Gastrocnemius medialis (tissue), 4 donors: ENCODE measurements around the gene CCDC63. TPM values are rescaled to one million over a fixed set of nuclear protein-coding genes. Genes with fewer than 3 reads are reported as not detected.

Experiments
- ATAC-seq, 2 donors: fragments of 150-250 bp; one replicate each; pipeline ENCODE4 v1.9.1; 2016
- DNase-seq, 2 donors: peaks; one replicate each; pipeline ENCODE4 v3.0.0-alpha.2; 2019
- H3K27ac ChIP-seq, 4 donors: fragments of 200-600 bp; sonication (generic); 1 replicate in 1 of 4; 2 replicates in 3 of 4; pipeline ENCODE4 v1.5.1; 2016 to 2018; ENCODE audit warnings: mild to moderate bottlenecking in 2 of 4, moderate library complexity in 1 of 4
- H3K27me3 ChIP-seq, 3 donors: fragments of 200-600 bp; sonication (generic) in 2 of 3; 1 replicate in 1 of 3; 2 replicates in 2 of 3; pipeline versions ENCODE4 v1.5.1 to v1.6.0; 2016 to 2019; ENCODE audit warnings: mild to moderate bottlenecking in 1 of 3, moderate library complexity in 1 of 3
- H3K36me3 ChIP-seq, 2 donors: fragments of 200-600 bp; sonication (generic) in 1 of 2; one replicate each; pipeline ENCODE4 v1.5.1; 2017 to 2018
- H3K4me1 ChIP-seq, 2 donors: fragments of 200-600 bp; sonication (generic) in 1 of 2; one replicate each; pipeline ENCODE4 v1.5.1; 2016 to 2017; ENCODE audit warnings: mild to moderate bottlenecking in 2 of 2
- H3K4me3 ChIP-seq, 4 donors: fragments of 200-600 bp; sonication (generic) in 3 of 4; 1 replicate in 1 of 4; 2 replicates in 3 of 4; pipeline ENCODE4 v1.5.1; 2016 to 2019; ENCODE audit warnings: mild to moderate bottlenecking in 2 of 4
- H3K9me3 ChIP-seq, 3 donors: fragments of 200-600 bp; sonication (generic) in 2 of 3; 1 replicate in 1 of 3; 2 replicates in 2 of 3; pipeline ENCODE4 v1.5.1; 2016 to 2019
- POLR2A ChIP-seq, 2 donors: fragments of 450-650 bp; IDR thresholded peaks; one replicate each; pipeline ENCODE4 v1.6.1; 2017; ENCODE audit warnings: antibody characterized with exemption in 2 of 2, mild to moderate bottlenecking in 2 of 2, moderate library complexity in 2 of 2
- in situ Hi-C, 4 donors: fragments of 200-750 bp; cut with MboI; loops; one replicate each; pipeline versions ENCODE4 v1.15.0 to v1.8.0; 2017; ENCODE audit warnings: low sequenced_read_pairs in 4 of 4
- intact Hi-C: fragments of 100-400 bp; cut with DNase I; formaldehyde crosslinking; loops from one replicate; pipeline ENCODE4 v1.15.1; 2023; ENCODE audit warnings: low total_unique reads
- total RNA-seq, 4 donors: library from RNA; depleted of rRNA; stranded (reverse); fragments of >200 nt; gene quantifications; one replicate each; pipeline versions ENCODE4 v1.1.0 to v1.2.3, GENCODE V29; 2016
- TF ChIP-seq, protein P1 (sequence below), 5 experiments: fragments of 450-650 bp in 3 of 5; fragments of 200-600 bp in 2 of 5; sonication (generic) in 2 of 5; IDR thresholded peaks in 4 of 5; conservative IDR thresholded peaks in 1 of 5; 1 replicate in 4 of 5; 2 replicates in 1 of 5; pipeline ENCODE4 v1.5.1; 2016 to 2019; ENCODE audit warnings: antibody characterized with exemption in 5 of 5, mild to moderate bottlenecking in 3 of 5, moderate library complexity in 3 of 5

Gene CCDC63
- total RNA-seq, 4 donors from 2014 or later: not detected

DNA sequence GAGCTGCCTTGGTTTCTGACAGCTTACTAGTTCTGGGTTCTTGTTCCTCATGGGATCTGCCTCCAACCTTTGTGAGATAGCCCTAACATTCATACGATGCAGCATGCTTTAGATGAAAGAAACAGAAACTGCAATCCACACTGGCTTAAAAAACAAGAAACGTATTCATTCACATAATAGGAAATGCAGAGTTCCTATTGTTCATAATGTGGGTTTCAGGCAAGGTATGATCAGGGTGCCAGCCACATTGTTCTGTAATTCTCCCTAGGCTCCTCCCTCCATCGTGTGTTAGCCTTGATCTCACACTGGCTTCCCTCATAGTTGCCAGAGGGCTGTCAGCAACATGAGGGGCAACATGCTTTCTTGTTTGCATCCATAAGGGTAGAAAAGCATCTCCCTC, 2.7 kb upstream of the CCDC63 start:
- in situ Hi-C loops (loop anchor here in 1 of 4 donors (25.0 kb wide), 1 partner anchor 382 kb away; the partner anchor contains the start of genes ARPC3, FAM216A and GPN3), intact Hi-C loops (no loop called here)
- TF ChIP-seq, protein P1, sequence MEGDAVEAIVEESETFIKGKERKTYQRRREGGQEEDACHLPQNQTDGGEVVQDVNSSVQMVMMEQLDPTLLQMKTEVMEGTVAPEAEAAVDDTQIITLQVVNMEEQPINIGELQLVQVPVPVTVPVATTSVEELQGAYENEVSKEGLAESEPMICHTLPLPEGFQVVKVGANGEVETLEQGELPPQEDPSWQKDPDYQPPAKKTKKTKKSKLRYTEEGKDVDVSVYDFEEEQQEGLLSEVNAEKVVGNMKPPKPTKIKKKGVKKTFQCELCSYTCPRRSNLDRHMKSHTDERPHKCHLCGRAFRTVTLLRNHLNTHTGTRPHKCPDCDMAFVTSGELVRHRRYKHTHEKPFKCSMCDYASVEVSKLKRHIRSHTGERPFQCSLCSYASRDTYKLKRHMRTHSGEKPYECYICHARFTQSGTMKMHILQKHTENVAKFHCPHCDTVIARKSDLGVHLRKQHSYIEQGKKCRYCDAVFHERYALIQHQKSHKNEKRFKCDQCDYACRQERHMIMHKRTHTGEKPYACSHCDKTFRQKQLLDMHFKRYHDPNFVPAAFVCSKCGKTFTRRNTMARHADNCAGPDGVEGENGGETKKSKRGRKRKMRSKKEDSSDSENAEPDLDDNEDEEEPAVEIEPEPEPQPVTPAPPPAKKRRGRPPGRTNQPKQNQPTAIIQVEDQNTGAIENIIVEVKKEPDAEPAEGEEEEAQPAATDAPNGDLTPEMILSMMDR (IDR thresholded peaks at IDR 0.05 in 4 of 5, conservative IDR thresholded peaks at IDR 0.05 in 1 of 5): no peak
- no peak for TF ChIP-seq POLR2A (IDR thresholded peaks at IDR 0.05)
- H3K4me3 ChIP-seq: no peak overlapping the region
- peaks cover 6 to 15% of the 10 kb centered on the region in 2 donors for H3K4me1 ChIP-seq
- H3K27me3 ChIP-seq: peaks cover 3 to 13% (median 5%) of the 10 kb centered on the region in 3 donors
- H3K9me3 ChIP-seq: no peaks in the 10 kb centered on the region
- H3K27ac ChIP-seq: peak overlapping the region in 1 of 4 donors; percentile 44
- ATAC-seq (no peak), DNase-seq (no peak)
- no peaks in the 10 kb centered on the region for H3K36me3 ChIP-seq

DNA sequence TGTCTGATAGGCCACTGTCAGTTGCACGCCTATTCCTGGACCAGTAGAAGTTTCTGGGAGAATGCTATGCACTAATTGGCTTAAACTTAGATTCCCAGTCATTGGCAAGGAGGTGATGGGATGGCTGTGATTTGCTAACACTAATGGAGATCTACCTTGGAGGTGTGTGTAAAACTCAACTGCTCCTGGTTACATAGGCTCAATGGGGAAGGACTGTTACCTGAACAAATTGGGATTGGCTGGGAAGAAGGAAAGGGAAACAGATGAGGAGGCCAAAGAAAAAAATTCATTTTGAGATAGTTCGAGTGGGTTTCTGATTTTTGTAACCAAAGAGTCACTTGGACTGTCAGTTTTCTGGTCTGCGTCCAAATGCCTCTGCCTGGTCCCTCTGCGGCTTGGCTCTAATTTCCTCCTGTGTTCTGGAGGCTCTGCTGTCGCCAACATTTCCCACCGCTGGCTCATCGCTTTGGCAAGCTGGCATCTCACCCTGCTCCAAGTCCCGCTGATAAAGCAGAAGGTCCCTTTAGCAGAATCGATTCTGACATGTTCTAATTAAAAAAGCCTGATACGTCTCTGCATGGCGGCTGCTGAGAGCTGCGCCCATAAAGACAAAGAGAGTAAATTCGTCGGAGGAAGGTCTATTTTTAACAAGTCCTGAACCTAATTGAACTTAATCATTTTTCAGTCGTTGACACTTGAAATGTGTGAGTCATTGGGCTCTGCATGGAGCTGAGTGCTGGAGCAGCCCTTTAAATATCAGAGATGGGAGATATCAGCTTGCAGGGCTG, 2.0 kb upstream of the CCDC63 start:
- Histone ChIP-seq H3K4me3 (peak overlapping the region in 2 of 4 donors; percentile 19 to 34), H3K27me3 (peaks cover 3 to 13% (median 5%) of the 10 kb centered on the region in 3 donors), H3K36me3 (no peaks in the 10 kb centered on the region), H3K4me1 (peaks cover 6 to 15% of the 10 kb centered on the region in 2 donors), H3K9me3 (no peaks in the 10 kb centered on the region), H3K27ac (peak overlapping the region in 3 of 4 donors; percentile 2 to 44 (median 35))
- intact Hi-C loops (loop anchor here (5.0 kb wide), 1 partner anchor 43 kb away; no protein-coding TSS in a partner anchor), in situ Hi-C loops (loop anchor here in 1 of 4 donors (25.0 kb wide), 1 partner anchor 382 kb away; the partner anchor contains the start of genes ARPC3, FAM216A and GPN3)
- TF ChIP-seq, protein P1 (IDR thresholded peaks at IDR 0.05 in 4 of 5, conservative IDR thresholded peaks at IDR 0.05 in 1 of 5): no peak
- TF ChIP-seq POLR2A (IDR thresholded peaks at IDR 0.05): no peak
- DNase-seq (peak in 1 of 2 donors; percentile 61), ATAC-seq (peak; percentile 61 to 78)

DNA sequence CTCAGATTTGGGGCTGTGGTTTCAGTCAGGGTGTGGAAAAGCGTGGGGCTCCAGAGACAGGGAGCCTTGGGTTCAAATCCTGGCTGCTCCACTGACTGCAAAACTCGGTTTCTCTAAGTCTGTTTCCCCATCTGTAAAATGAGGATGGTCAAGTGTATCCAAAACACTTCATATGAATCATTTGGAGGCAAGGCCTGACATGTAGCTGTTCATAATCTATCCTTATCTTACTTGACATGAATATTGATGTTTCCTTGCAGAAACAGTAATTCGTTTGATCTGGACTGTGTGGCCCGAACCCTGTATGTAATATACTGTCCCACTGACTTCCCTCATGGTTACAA, 1.5 kb upstream of the CCDC63 start:
- H3K27me3 ChIP-seq: peaks cover 3 to 13% (median 5%) of the 10 kb centered on the region in 3 donors
- H3K4me3 ChIP-seq: no peak overlapping the region
- H3K27ac ChIP-seq: peak overlapping the region in 1 of 4 donors; percentile 35
- TF ChIP-seq, protein P1 (IDR thresholded peaks at IDR 0.05 in 4 of 5, conservative IDR thresholded peaks at IDR 0.05 in 1 of 5): no peak
- no peak for TF ChIP-seq POLR2A (IDR thresholded peaks at IDR 0.05)
- no peaks in the 10 kb centered on the region for H3K36me3 ChIP-seq
- ATAC-seq: no peak
- H3K9me3 ChIP-seq: no peaks in the 10 kb centered on the region
- intact Hi-C loops: loop anchor here (5.0 kb wide), 1 partner anchor 42 kb away; no protein-coding TSS in a partner anchor
- DNase-seq: no peak
- H3K4me1 ChIP-seq: peaks cover 6 to 15% of the 10 kb centered on the region in 2 donors
- in situ Hi-C loops: loop anchor here in 1 of 4 donors (25.0 kb wide), 1 partner anchor 383 kb away; the partner anchor contains the start of genes ARPC3, FAM216A and GPN3

DNA sequence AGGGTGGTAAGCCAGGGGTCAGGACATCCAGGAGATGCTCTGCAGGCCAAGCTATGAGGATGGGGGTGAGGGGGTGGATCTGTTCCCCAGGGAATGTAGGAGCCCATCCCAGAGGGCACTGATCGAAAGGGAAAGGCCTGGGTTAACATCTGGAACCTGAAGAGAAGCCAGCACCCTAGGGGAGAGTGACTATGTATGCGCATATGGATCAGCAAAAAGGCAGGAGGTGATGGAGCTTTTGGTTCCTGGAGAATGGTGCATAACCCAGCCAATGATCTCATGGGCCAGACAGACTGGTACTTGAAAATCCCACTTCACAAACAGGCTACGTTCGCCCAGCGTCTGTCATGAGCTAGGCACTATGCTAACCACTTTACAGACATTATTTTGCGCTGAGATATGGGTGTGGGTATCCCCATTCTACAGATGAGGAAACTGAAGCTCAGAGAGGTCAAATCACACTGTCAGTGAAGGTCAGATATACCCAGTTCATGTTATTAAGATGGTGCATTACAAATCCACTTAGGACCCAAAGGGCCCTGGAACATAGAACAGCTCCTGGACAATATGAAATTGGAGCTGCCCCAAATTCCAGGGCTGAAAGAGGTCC, 1.6 kb downstream of the CCDC63 start:
- DNase-seq (no peak), ATAC-seq (no peak)
- Histone ChIP-seq H3K4me3 (no peak overlapping the region), H3K27me3 (peaks cover 5 to 13% (median 6%) of the 10 kb centered on the region in 3 donors), H3K27ac (no peak overlapping the region), H3K9me3 (no peaks in the 10 kb centered on the region), H3K36me3 (no peaks in the 10 kb centered on the region), H3K4me1 (peaks cover 6 to 15% of the 10 kb centered on the region in 2 donors)
- intact Hi-C loops: loop anchor here (5.0 kb wide), 1 partner anchor 39 kb away; no protein-coding TSS in a partner anchor
- in situ Hi-C loops: loop anchor here in 1 of 4 donors (25.0 kb wide), 1 partner anchor 386 kb away; the partner anchor contains the start of genes ARPC3, FAM216A and GPN3
- TF ChIP-seq, protein P1 (IDR thresholded peaks at IDR 0.05 in 4 of 5, conservative IDR thresholded peaks at IDR 0.05 in 1 of 5): no peak
- no peak for TF ChIP-seq POLR2A (IDR thresholded peaks at IDR 0.05)
